Caki2 (cell line): ENCODE data around the gene FBXO34. TPM values are rescaled to one million over a fixed set of nuclear protein-coding genes. Genes with fewer than 3 reads are reported as not detected.
A peak's percentile ranks its signal among the peaks of the same experiment; 100 is the strongest.

Experiments used
- DNase-seq: peaks from one replicate; pipeline ENCODE4 v3.0.0-alpha.2; 2015; ENCODE audit warnings: low read depth
- in situ Hi-C: cut with HindIII; loops from 2 replicates; pipeline ENCODE4 v1.10.0; 2016; ENCODE audit warnings: low sequenced_read_pairs, low pct_unique_long_range_greater_than_20kb, mixed read lengths
- total RNA-seq: library from RNA; depleted of rRNA; stranded (reverse); fragments of >200 nt; shearing (Covaris generic); gene quantifications from 2 replicates; pipeline ENCODE4 v1.2.3, GENCODE V29; 2014; ENCODE audit warnings: low replicate concordance; rRNA removed

FBXO34 gene, protein sequence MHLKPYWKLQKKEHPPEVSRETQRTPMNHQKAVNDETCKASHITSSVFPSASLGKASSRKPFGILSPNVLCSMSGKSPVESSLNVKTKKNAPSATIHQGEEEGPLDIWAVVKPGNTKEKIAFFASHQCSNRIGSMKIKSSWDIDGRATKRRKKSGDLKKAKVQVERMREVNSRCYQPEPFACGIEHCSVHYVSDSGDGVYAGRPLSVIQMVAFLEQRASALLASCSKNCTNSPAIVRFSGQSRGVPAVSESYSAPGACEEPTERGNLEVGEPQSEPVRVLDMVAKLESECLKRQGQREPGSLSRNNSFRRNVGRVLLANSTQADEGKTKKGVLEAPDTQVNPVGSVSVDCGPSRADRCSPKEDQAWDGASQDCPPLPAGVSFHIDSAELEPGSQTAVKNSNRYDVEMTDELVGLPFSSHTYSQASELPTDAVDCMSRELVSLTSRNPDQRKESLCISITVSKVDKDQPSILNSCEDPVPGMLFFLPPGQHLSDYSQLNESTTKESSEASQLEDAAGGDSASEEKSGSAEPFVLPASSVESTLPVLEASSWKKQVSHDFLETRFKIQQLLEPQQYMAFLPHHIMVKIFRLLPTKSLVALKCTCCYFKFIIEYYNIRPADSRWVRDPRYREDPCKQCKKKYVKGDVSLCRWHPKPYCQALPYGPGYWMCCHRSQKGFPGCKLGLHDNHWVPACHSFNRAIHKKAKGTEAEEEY
- total RNA-seq, result 17.9 and 20.3 TPM in 2 replicates

DNA sequence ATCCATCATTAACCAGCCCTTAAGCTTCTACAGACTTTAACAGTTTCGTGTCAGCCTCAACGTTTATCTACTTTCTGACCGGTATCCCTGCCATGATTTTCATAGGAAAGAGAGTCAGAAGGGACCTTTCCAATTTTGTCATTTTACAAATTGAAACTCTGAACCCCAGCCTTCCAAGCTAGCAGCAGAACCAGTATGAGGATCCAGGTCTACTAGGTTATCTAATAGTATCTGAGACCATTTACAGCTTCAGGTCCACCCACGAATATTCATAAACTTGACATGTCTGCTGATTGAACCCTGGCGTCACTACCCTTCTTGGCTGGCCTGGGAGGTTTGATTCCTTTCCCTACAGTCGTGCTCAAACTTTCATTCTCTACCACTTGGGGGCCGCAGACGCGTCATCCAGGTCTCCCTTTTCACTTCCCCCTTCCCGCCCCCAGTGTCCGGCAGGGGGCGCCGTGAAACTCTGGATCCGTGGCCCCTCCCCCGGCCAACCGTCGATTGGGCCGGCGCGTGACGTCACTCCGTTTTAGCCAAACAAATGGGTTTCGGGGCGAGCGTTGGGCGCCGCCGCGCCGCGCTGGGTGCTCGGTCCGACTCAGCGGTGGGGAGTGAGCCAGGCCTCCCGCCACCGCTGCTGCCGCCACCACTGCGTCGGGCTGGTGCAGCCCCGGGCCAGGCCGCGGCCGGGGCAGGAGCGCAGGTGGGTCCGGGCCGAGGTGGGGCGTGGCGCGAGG lies at the start of gene FBXO34:
Gene FBXO34 (plus strand): TSS at position 590 of the 740 bp plus-strand sequence. CDS start 78,970 bp downstream, outside the sequence.
- DNase-seq, result peak; percentile 96
- in situ Hi-C loops, result no loop called here

DNA sequence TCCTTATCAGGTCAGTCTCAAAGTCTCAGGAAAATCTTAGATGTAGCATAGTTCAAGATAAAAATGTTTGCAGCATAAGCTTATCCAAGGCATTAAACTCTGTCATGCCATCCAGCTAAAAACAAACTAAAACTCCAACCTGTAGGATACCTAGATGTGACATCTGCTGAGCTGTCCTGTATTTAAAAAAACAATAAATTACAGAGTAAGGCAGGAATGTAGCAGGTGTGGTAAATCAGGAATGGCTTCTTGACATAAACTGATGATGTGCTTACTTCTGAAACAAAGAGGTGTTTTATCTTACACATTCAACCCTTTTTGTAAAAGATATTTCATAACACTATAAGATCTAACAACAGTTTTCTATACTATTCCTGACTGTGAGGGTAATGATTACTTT lies 49.3 kb upstream of the FBXO34 start:
- DNase-seq, result no peak

DNA sequence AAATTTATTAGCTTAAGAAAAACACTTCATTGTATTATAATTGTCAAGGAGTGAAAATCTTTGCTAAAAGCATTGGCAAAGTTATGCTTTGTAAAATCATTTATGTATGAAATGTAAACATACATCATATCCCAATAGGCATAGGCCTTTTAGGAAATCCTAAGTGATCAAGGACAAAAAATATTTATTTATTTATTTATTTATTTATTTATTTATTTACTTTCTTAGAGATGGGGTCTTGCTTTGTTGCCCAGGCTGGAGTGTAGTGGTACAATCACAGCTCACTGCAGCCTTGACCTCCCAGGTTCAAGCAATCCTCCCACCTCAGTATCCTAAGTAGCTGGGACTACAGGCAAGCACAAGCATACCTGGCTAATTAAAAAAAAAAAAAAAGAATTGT lies 47.9 kb upstream of the FBXO34 start:
- in situ Hi-C loops, result no loop called here

More for the DNA sequence above, 49.3 kb upstream of the FBXO34 start:
- in situ Hi-C loops, result no loop called here

DNA sequence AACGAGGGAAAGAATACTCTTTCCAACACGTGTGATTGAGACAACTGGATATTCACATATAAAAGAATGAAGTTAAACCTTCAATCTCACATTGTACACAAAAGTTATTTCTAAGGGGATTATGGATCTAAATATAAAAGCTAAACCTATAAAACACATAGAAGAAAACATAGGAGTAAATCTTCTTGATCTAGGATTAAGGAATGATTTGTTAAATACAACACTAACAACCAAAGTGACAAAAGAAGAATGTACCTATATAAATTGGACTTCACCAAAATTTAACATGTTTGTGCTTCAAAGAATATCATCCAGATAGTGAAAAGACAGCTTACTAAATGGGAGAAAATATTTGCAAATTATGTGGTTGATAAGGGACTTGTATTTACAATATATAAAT lies 43.0 kb upstream of the FBXO34 start:
- in situ Hi-C loops, result no loop called here
- DNase-seq, result no peak

More for the DNA sequence above, 47.9 kb upstream of the FBXO34 start:
- DNase-seq, result no peak

DNA sequence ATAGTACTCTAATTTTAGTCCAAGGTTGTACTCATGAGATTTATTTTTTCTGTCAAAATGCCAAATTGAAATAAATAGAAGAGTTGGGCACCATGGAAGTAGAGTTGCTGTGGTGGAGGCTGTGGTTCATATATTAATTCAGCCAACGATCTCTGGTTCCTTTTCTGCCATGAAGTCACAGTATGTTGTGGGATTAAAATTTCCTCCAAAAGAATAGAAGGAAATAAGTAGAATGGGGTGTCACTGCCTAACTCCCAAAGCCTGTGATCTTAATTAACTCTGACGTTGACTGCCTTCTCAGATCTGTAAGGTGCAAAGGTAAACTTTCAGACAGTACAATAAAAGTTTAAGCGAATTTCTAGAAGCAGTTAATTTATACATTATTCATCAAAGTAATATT lies 37.6 kb upstream of the FBXO34 start:
- DNase-seq, result no peak
- in situ Hi-C loops, result no loop called here

DNA sequence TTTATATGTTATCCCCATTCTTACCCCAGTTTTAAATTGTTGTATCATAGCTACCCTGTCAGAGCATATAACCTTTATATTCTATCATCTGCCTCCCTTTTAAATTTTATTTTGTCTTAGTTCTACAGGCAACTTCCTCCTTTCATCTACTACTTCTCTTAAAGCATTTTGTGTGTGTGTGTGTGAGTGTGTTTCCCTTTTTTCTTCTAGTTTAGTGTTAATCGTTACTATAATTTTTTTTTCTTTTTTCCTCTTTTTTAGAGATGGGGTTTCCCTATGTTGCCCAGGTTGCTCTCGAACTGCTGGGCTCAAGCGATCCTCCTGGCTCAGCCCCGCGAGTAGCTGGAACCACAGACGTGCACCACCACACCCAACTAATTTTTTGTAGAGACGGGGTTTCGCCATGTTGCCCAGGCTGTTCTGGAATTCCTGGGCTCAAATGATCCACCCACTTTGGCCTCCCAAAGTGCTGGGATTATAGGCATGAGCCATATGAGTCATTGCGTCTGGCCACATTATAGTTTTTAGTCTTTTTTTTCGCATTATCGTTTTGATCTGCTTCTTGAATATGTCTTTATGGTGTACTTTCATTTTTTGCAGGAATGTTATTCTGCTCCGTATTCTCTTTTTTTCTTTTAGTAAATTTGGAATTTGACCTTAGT lies 33.1 kb upstream of the FBXO34 start:
- in situ Hi-C loops, result no loop called here
- no peak for DNase-seq

DNA sequence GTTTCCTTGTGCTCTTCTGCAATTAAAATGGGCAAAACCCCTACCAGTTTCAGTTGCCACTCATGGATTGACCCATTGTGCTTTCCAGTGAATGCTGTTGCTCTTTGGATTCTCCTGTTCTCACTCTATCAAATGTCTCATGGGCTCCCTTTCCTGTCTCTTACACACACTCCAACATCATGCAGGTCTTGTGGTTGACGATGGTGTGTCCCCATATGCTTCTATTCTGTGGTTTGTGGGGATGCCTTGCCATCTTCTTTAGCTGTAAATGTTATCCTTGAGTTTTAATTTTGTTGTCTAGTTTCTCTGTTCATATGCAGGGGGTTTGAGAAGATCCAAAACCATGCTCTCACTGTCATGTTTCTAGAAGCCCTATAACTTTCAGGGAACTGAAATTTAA lies 31.9 kb upstream of the FBXO34 start:
- in situ Hi-C loops, result no loop called here
- no peak for DNase-seq

DNA sequence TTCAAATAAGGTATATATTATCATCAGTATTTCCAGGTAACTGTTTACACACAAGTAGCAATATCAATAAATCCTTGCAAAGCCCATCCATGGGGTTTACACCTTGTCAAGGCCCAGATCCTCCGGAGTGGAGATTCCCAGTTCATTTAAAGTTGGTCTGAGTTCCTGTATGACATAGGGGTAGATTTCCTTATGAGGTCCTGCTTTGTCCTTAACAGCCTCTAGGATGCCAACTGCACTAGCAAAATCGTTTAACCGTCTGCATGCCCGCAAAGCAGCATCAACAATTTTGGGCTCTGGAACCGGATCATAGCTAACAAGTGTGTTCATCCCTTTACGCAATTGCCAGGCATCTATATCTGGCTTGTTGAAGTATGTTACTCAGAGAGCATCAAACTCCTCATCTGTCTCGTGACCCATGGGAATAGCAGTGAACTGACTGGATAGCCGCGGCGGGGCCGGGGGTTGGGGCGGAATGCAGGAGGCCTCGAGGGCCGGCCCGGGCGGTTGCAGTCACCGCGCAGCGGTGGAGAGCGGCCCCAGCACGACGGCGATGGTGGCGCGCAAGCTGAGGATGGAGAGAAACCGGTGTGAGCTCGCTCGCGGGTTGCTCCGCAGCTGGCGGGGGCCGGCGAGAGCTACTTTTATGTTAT lies 30.6 kb upstream of the FBXO34 start:
- in situ Hi-C loops, result no loop called here
- no peak for DNase-seq

DNA sequence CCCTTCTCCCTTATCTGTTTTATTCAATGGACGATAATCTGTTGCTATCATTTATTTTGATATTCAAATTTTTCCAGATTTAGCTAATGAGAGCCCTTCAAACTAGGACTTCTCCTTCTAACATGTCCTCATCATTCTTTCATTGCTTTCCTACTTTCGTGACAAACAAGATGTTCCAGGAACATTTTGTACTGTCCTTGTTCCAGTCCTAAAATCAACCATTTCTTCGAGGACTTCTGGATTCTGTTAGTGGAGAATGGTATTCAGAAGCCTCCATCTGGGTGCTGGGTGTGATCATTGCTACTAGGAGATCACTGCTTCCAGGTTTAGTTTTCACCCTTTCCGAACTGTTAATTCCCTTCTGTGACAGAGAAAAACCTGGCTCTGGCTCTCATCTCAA lies 29.5 kb upstream of the FBXO34 start:
- DNase-seq, result no peak
- in situ Hi-C loops, result no loop called here

DNA sequence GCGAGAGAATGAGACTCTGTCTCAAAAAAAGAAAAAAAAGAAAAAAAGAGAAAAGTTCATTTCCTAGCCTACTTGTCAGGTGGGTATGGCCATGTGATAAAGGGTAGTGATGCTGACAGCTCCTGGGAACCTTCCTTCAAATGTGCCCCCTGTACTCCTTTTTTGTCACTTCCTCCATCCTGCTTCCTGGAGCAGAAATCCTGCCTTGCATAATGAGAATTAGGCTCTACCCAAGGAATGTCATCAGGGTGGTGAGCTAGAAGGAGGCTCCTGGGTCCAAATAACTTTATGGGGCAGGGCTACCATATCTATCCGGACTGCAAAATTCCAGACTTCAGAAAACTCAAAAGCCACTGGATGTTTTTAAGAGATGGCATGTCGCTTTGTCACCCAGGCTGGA lies 27.8 kb upstream of the FBXO34 start:
- in situ Hi-C loops, result no loop called here

DNA sequence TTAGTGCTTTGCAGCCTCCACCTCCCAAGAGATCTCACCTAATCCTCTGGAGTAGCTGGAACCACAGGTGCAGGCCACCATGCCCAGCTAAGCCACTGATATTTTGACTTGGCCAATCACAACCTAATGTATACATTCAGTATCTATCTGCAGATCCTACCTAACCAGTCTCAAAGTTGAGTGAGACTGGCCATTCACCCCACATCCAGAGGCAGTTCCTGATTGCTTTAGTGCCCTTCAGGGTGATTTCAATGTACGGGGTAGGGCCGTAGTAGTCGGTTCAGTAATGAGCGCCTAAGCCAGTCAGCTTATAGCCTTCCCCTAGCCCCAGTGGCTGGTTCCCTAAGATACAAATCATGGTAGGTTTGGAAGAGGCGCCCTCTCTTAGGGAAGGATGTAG lies 27.4 kb upstream of the FBXO34 start:
- no peak for DNase-seq
- in situ Hi-C loops, result no loop called here

More for the DNA sequence above, 27.8 kb upstream of the FBXO34 start:
- DNase-seq, result no peak

DNA sequence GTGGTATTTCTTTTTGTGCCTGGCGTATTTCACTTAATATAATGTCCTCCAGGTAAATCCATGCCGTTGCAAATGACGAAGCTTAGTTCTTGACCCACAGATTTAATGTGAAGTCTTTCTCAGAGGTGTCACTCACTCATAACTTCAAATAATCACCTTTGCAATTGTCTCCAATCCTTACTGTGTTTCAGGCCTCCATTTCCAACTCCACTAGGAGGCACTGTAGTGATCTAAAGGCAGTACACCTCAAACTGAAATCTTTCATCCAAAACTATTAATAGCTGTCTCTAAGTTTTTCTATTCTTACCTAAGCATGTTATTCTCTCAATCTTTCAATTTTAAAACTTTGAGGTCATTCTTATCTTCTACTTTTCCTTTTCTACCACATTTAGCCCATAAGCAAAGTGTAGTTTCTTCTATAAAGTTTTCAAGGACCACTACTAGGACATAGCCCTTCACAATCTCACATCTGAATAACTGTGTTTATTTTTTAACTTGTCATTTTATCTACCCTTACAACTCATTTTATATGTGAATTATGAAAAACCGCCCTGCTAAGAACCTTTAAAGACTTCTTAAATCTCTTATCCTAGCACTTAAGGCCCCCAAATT lies 25.5 kb upstream of the FBXO34 start:
- in situ Hi-C loops, result no loop called here
- DNase-seq, result no peak

DNA sequence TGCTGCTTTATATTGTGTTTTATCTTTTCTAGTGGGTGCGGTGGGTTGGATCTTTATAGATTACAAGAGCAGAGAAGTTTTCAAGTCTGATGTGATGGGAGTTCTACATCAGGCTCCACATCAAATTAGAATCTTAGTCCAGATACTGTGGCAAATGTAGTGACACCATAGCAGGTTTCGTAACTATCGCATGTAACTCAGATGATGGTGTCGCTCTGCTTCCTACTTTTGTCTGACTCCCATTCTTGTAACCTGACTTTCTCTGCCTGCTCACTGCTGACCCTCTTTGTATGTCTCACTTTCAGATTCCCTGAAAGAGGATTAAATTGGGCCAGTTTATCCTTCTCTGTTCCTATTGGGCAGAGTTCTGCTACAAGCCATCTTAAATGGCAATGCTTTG lies 22.8 kb upstream of the FBXO34 start:
- in situ Hi-C loops, result no loop called here
- DNase-seq, result no peak

DNA sequence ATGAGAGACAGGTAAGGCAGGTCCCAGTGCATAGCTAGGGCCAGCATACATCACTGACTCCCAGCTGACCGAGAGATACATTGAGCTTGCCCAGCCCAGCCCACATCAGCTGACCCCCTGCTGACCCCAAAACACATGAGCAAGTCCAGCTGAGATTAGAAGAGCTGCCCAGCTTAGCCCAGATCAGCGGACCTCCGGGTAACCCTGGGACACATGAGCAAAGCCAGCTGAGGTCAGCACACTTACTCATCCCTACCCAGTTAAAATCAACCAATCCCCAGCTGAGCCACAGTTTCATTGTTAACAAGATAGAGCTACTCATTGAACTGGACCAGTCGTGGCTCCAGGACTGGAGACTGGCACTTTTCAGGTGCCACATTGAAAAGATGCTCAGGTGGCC lies 21.8 kb upstream of the FBXO34 start:
- in situ Hi-C loops, result no loop called here
- peak; percentile 67 for DNase-seq

DNA sequence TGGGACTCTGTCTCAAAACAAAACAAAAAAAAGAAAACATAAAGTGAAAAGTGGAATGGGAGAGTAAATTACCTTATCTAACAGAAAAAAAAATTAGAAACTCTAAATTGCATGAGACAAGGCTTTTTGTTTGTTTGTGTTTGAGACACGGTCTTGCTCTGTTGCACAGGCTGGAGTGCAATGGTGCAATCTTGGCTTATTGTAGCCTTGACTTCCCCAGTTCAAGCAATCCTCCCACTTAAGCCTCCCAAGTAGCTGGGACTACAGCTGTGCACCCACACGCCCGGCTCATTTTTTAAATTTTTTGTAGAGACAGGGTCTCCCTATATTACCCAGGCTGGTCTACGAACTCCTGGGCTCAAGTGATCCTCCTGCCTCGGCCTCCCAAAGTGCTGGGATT lies 17.9 kb upstream of the FBXO34 start:
- no peak for DNase-seq
- in situ Hi-C loops, result no loop called here

DNA sequence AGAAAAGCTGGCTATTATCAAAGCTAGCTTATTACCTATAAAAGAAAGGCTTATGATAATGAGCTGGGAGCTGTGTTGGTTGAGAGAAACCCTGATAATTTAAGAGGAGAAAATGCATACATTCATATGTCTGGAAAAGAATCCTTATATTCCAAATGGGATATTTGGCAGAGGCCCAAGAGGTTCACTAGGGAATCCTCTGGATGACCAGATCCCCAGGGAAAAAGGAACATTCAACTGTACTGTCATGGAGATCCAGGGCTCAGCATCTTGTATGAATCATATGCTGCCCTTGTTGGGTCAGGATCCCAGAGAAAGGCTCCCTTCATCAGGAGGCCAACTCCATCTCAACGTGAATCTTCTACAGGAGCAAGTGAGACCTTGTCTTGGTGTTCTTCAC lies 16.6 kb upstream of the FBXO34 start:
- in situ Hi-C loops, result no loop called here

DNA sequence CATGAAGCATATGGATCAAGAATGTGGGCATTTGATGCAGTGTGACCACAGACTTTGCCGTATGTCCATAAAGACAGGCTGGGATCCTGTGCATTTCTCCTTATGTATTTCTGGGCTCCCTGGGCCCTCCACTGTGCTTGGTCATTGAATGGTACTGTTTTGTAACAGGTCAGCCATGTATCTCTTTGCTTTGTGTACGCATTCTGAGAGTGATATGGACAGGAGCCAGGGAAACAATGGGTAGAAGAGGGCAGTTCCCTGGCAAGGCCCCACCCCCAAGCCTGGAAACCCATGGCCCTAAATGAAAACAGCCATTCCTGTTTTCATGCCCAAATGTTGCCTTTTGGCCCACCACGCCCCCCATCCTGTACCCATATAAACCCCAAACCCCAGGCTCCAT lies 15.2 kb upstream of the FBXO34 start:
- DNase-seq, result no peak
- in situ Hi-C loops, result no loop called here

More for the DNA sequence above, 16.6 kb upstream of the FBXO34 start:
- DNase-seq, result no peak

DNA sequence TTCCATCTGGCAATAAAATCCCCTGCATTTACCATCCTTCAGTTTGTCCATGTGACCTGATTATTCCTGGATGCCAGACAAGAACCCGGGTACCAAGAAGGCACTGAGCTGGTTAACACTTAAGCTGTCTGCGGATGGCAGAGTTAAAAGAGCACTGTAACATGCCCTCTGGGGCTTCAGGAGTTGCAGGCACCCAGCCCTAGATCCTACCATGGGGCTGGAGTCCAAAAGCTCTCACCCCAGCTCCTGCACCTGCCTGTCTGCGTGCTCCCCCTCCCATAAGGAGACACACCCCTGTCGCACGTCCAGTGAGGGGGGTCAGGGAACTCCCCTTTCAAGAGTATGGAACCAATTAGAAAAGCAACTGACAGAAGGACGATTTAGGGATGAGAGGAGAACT lies 14.6 kb upstream of the FBXO34 start:
- DNase-seq, result no peak
- in situ Hi-C loops, result no loop called here
